Kidney (tissue), 14 donors: ENCODE measurements around the gene MXRA7. TPM values are rescaled to one million over a fixed set of nuclear protein-coding genes. Genes with fewer than 3 reads are reported as not detected.

Experiments
- DNase-seq, 5 donors: peaks; one replicate each; pipeline ENCODE4 v3.0.0-alpha.2; 2013 to 2020
- FAIRE-seq: peaks from 2 replicates; lab custom pipeline; 2012; peaks lifted over from hg19 to GRCh38; lab: Jason Lieb, UNC
- H3K27ac ChIP-seq, 2 donors: one replicate each; pipeline ENCODE4 v1.7.0; 2013; ENCODE audit warnings: low read depth in 2 of 2, low read length in 2 of 2, inconsistent platforms in 1 of 2
- H3K27me3 ChIP-seq: one replicate; pipeline ENCODE4 v1.7.1; 2013; ENCODE audit warnings: low read length, inconsistent platforms; ENCODE audit not compliant: control insufficient read depth, insufficient read depth
- H3K36me3 ChIP-seq, 3 donors: one replicate each; pipeline versions ENCODE4 v1.7.0 to v1.7.1; 2013; ENCODE audit warnings: low read length in 3 of 3, control low read depth in 1 of 3, inconsistent platforms in 1 of 3; ENCODE audit not compliant: insufficient read depth in 3 of 3, control insufficient read depth in 2 of 3
- H3K4me1 ChIP-seq, 3 donors: one replicate each; pipeline versions ENCODE4 v1.7.0 to v1.7.1; 2013; ENCODE audit warnings: low read length in 3 of 3, inconsistent platforms in 1 of 3, low read depth in 1 of 3; ENCODE audit not compliant: control insufficient read depth in 2 of 3, insufficient read depth in 2 of 3
- H3K4me3 ChIP-seq, 3 donors: one replicate each; pipeline versions ENCODE4 v1.7.0 to v1.8.1; 2013; ENCODE audit warnings: low read length in 3 of 3, control low read depth in 1 of 3, inconsistent platforms in 1 of 3
- H3K9ac ChIP-seq, 3 donors: one replicate each; pipeline versions ENCODE4 v1.7.0 to v1.7.1; 2013; ENCODE audit warnings: low read length in 3 of 3, control low read depth in 1 of 3, inconsistent platforms in 1 of 3
- H3K9me3 ChIP-seq, 3 donors: one replicate each; pipeline versions ENCODE4 v1.7.0 to v1.7.1; 2013; ENCODE audit warnings: low read length in 3 of 3, control low read depth in 1 of 3, inconsistent platforms in 1 of 3; ENCODE audit not compliant: control insufficient read depth in 2 of 3, insufficient read depth in 1 of 3
- intact Hi-C: fragments of 100-400 bp; cut with DNase I; formaldehyde crosslinking; loops from one replicate; pipeline ENCODE4 v1.11.1; 2022
- polyA plus RNA-seq: library from polyadenylated mRNA; stranded (reverse); fragments of 350-450 nt; fragmentation: Illumina TruSeq; extraction: RNeasy Lipid Tissue Mini Kit (QIAGEN cat#74804); gene quantifications from one replicate; pipeline ENCODE4 v1.2.3, GENCODE V29; 2014; ENCODE audit warnings: low read depth, low replicate concordance; ENCODE audit not compliant: insufficient read depth
- total RNA-seq: library from RNA; stranded (reverse); fragmentation: NEBNext Ultra II Directional; extraction: Animal tissue kit (Norgen Biotek cat#: 25700); gene quantifications from one replicate; pipeline ENCODE4 v1.2.1, GENCODE V29; 2021
- TF ChIP-seq, protein P1 (sequence below): IDR thresholded peaks from 3 replicates; pipeline ENCODE4 v1.5.1; 2012; ENCODE audit warnings: mild to moderate bottlenecking, moderate library complexity, borderline replicate concordance; ENCODE audit not compliant: insufficient read depth; ENCODE audit errors: extremely low read depth
- donor health status: control.
- donor health status: control.
- donor health status: control.
- donor health status: control.
- donor health status: control.
- donor health status: DM: yes; HTN: yes; CAD: no.
- donor health status: Normal renal cell carcinoma (clear cell type).

Gene MXRA7
- total and polyA plus RNA-seq, 2 donors from 2014 or later: 72.4 to 130 TPM

DNA sequence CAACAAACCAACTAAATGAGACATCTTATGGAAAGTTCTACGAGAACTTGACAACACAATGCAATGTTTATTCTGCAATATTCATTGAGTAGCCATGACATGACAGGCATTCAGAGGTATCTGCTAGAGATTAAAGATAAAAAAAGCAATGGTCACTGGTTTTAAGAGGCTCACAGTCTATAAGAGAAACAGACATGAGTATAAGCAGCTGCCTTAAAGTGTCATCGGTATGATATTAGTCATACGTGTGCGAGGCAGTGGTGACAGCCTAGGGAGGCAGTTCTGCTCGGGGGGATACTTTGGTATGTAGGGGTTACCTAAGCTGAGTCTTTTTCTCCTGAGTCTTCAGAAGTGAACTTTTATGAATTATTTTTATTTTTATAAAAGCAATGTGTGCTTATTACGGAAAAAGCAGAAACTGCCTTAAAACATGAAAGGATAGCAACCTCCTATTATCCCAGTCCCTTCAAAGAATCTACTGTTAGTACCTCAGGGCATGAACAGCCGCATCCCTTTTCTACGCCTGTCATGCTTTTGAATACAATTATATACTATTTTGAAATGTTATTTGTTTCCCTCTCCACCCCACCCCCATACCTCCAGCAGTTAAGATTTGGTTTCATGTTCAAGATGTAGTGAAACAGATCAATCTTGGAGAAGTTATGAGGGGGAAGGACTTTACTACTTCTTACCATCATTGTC lies 75.0 kb downstream of the MXRA7 start:
- no peak overlapping the region for H3K9ac ChIP-seq

DNA sequence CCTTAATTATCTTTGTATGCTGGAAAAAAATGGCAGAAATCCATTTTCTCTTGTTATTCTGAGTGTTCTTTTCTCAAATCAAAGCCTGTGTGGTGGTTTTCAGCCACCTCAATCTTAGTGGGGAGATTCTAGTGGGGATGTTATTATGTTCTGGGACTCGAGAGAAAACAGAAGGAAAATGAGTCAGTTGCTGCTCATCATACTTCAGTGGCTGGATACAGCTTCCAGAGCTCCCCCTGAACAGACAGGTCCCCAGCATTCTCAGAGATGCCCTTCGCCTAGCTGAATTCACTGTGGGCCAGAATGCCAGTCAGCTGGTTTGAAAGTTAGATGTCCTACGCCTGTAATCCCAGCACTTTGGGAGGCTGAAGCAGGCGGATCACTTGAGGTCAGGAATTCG lies 75.7 kb downstream of the MXRA7 start:
- H3K9ac ChIP-seq: no peak overlapping the region
- H3K27ac ChIP-seq: no peak overlapping the region
- FAIRE-seq (no peak), DNase-seq (no peak)
- TF ChIP-seq, protein P1, sequence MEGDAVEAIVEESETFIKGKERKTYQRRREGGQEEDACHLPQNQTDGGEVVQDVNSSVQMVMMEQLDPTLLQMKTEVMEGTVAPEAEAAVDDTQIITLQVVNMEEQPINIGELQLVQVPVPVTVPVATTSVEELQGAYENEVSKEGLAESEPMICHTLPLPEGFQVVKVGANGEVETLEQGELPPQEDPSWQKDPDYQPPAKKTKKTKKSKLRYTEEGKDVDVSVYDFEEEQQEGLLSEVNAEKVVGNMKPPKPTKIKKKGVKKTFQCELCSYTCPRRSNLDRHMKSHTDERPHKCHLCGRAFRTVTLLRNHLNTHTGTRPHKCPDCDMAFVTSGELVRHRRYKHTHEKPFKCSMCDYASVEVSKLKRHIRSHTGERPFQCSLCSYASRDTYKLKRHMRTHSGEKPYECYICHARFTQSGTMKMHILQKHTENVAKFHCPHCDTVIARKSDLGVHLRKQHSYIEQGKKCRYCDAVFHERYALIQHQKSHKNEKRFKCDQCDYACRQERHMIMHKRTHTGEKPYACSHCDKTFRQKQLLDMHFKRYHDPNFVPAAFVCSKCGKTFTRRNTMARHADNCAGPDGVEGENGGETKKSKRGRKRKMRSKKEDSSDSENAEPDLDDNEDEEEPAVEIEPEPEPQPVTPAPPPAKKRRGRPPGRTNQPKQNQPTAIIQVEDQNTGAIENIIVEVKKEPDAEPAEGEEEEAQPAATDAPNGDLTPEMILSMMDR: no peak
- no peaks in the 10 kb centered on the region for H3K4me1 ChIP-seq
- no peaks in the 10 kb centered on the region for H3K9me3 ChIP-seq
- H3K27me3 ChIP-seq: no peaks in the 10 kb centered on the region
- intact Hi-C loops: no loop called here
- no peak overlapping the region for H3K4me3 ChIP-seq
- no peaks in the 10 kb centered on the region for H3K36me3 ChIP-seq

More for the DNA sequence above, 75.0 kb downstream of the MXRA7 start:
- Histone ChIP-seq H3K4me1 (no peaks in the 10 kb centered on the region), H3K27me3 (no peaks in the 10 kb centered on the region), H3K27ac (no peak overlapping the region), H3K4me3 (no peak overlapping the region), H3K9me3 (no peaks in the 10 kb centered on the region), H3K36me3 (no peaks in the 10 kb centered on the region)
- TF ChIP-seq, protein P1: no peak
- no peak for DNase-seq
- no peak for FAIRE-seq
- intact Hi-C loops: no loop called here

DNA sequence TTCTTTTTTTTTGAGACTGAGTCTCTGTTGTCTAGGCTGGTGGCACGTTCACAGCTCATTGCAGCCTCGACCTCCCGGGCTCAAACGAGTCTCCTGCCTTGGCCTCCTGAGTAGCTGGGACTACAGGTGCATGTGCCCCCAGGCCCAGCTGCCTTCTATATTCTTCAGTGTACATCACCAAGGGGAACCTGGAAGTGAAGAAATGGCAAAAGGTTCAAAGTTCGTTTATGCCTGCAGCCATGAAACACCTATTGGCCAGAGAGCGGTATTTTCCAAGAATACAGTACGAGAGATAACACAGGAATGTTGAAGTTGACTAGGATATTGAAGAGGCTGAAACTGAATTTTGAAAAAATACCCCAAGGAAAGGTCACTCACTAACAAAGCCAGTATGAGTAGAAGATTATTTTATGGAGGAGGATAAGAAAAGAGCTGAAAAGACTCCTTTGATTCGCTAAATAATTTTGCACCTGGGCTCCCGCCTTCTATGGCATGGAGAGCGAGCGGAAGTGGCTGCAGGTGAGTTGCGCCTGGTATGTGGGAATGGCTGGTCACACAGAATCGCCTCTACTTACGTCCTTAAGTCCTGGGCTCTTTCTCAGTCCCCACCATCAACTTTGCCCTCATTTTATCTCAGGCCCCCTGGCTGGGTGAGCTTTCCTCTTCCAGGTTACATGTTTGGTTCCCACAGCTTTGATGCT lies 77.0 kb downstream of the MXRA7 start:
- H3K9ac ChIP-seq: no peak overlapping the region
- no peak for FAIRE-seq
- H3K36me3 ChIP-seq: no peaks in the 10 kb centered on the region
- no peak overlapping the region for H3K27ac ChIP-seq
- H3K4me1 ChIP-seq: no peaks in the 10 kb centered on the region
- intact Hi-C loops: no loop called here
- no peak for DNase-seq
- H3K9me3 ChIP-seq: no peaks in the 10 kb centered on the region
- H3K4me3 ChIP-seq: no peak overlapping the region
- TF ChIP-seq, protein P1: no peak
- H3K27me3 ChIP-seq: no peaks in the 10 kb centered on the region
